K562 (cell line): ENCODE results near the gene E2F1. TPM values are rescaled to one million over a fixed set of nuclear protein-coding genes. Genes with fewer than 3 reads are reported as not detected.

ENCODE experiments used
- ATAC-seq: fragments of 200-7000 bp; cut with Tn5 transposase; 3 replicates; pipeline ENCODE4 v1.9.1; 2020; ENCODE audit warnings: moderate library complexity
- BruUV-seq: library from RNA; stranded (reverse); fragments of 400-500 nt; replicated peaks from 2 replicates; lab custom pipeline; 2021; lab: Mats Ljungman, UMichigan
- CTCF ChIA-PET: fragments of 300-600 bp; formaldehyde crosslinking; extraction: SDS; loops from one replicate; lab custom pipeline; 2021; ENCODE audit warnings: low intra/inter-chr PET ratio; lab: Yijun Ruan, JAX
- POLR2A ChIA-PET: fragments of 300-600, 350-650 bp; sonication (Branson Sonifier 250); formaldehyde crosslinking; extraction: SDS; loops from one replicate; lab custom pipeline; 2021; ENCODE audit warnings: antibody characterized with exemption, inconsistent platforms; lab: Yijun Ruan, JAX
- DNase-seq, 4 experiments: peaks; one replicate each; pipeline versions ENCODE4 v3.0.0 to v3.0.0-alpha.2; 2011 to 2018; ENCODE audit warnings: low spot score in 3 of 4, mixed read lengths in 3 of 4; ENCODE audit errors: extremely low read depth in 1 of 4
- FAIRE-seq: peaks from 2 replicates; lab custom pipeline; 2011; peaks lifted over from hg19 to GRCh38; lab: Jason Lieb, UNC
- H2AFZ ChIP-seq: 2 replicates; pipeline ENCODE4 v1.6.0; 2011; ENCODE audit warnings: low read depth, low read length, control low read depth, inconsistent platforms
- H3K27ac ChIP-seq: fragments of 200-600 bp; 3 replicates; pipeline ENCODE4 v1.8.0; 2011; ENCODE audit warnings: low read depth, mild to moderate bottlenecking, control low read depth, inconsistent platforms, low read length, moderate library complexity, mixed read lengths; ENCODE audit errors: extremely low read depth
- H3K27me3 ChIP-seq, 2 experiments: fragments of 300-600 bp in 1 of 2; 2 replicates in 1 of 2; 3 replicates in 1 of 2; pipeline versions ENCODE4 v1.6.0 to v1.8.0; 2011; ENCODE audit warnings: inconsistent platforms in 2 of 2, low read length in 2 of 2, mild to moderate bottlenecking in 1 of 2, mixed read lengths in 1 of 2, moderate library complexity in 1 of 2; ENCODE audit not compliant: control insufficient read depth in 2 of 2, insufficient read depth in 2 of 2
- H3K36me3 ChIP-seq: fragments of 300-600 bp; 3 replicates; pipeline ENCODE4 v1.8.0; 2011; ENCODE audit warnings: mild to moderate bottlenecking, low read length, inconsistent platforms; ENCODE audit not compliant: control insufficient read depth, insufficient read depth
- H3K4me1 ChIP-seq, 2 experiments: fragments of 200-600 bp in 1 of 2; replicated peaks in 1 of 2; 2 replicates in 1 of 2; 3 replicates in 1 of 2; pipeline versions ENCODE4 v1.5.1 to v1.8.0; 2011; ENCODE audit warnings: inconsistent platforms in 2 of 2, low read length in 2 of 2, mild to moderate bottlenecking in 1 of 2, mixed read lengths in 1 of 2, moderate library complexity in 1 of 2; ENCODE audit not compliant: control insufficient read depth in 2 of 2, insufficient read depth in 2 of 2
- H3K4me2 ChIP-seq: 2 replicates; pipeline ENCODE4 v1.6.1; 2011; ENCODE audit warnings: low read length, control low read depth, inconsistent platforms, mixed read lengths; ENCODE audit not compliant: insufficient read depth
- H3K4me3 ChIP-seq: fragments of 200-600 bp; sonication (generic), shearing (Covaris generic); 2 replicates; pipeline ENCODE4 v1.5.1; 2016; ENCODE audit warnings: control low read depth, inconsistent platforms
- H3K79me2 ChIP-seq: fragments of 200-600 bp; 3 replicates; pipeline ENCODE4 v1.8.0; 2011; ENCODE audit warnings: low read length, inconsistent platforms; ENCODE audit not compliant: control insufficient read depth, insufficient read depth
- H3K9ac ChIP-seq, 2 experiments: 2 replicates each; pipeline versions ENCODE4 v1.6.0 to v1.6.1; 2011; ENCODE audit warnings: low read depth in 2 of 2, low read length in 2 of 2, control low read depth in 1 of 2, inconsistent platforms in 1 of 2, mild to moderate bottlenecking in 1 of 2, mixed read lengths in 1 of 2; ENCODE audit not compliant: insufficient read depth in 1 of 2
- H3K9me1 ChIP-seq: one replicate; pipeline ENCODE4 v1.6.0; 2011; ENCODE audit warnings: inconsistent platforms, mild to moderate bottlenecking, low read length, moderate library complexity; ENCODE audit not compliant: control insufficient read depth, insufficient read depth
- H3K9me3 ChIP-seq: replicated peaks from 2 replicates; pipeline ENCODE4 v1.5.1; 2011; ENCODE audit warnings: low read depth, low read length, inconsistent platforms; ENCODE audit not compliant: control insufficient read depth, insufficient read depth
- H4K20me1 ChIP-seq: replicated peaks from 2 replicates; pipeline ENCODE4 v1.6.1; 2011; ENCODE audit warnings: low read length, inconsistent platforms, mixed read lengths; ENCODE audit not compliant: control insufficient read depth, insufficient read depth
- BRD4 ChIP-seq: fragments of 200-600 bp; sonication (generic); IDR thresholded peaks from 2 replicates; pipeline ENCODE4 v1.6.1; 2017; ENCODE audit warnings: inconsistent platforms
- PHTF2 ChIP-seq: fragments of 250-450 bp; sonication (Bioruptor Pico); IDR thresholded peaks from 2 replicates; pipeline ENCODE4 v1.5.0; 2021; ENCODE audit warnings: mild to moderate bottlenecking
- POLR2A ChIP-seq: fragments of 450-650 bp; conservative IDR thresholded peaks from 2 replicates; pipeline ENCODE4 v1.6.1; 2016
- POLR2AphosphoS2 ChIP-seq: IDR thresholded peaks from 2 replicates; pipeline ENCODE4 v1.6.1; 2012; ENCODE audit warnings: low read length, improper control_type of control experiment
- POLR2B ChIP-seq: fragments of 450-650 bp; IDR thresholded peaks from 2 replicates; pipeline ENCODE4 v1.6.1; 2018; ENCODE audit warnings: low read depth; ENCODE audit not compliant: partially characterized antibody
- POLR2G ChIP-seq: fragments of 200-400 bp; formaldehyde crosslinking; IDR thresholded peaks from 2 replicates; pipeline ENCODE4 v1.6.1; 2017; ENCODE audit warnings: low read depth, mild to moderate bottlenecking, antibody characterized with exemption, low read length, moderate library complexity
- RB1 ChIP-seq: fragments of 450-650 bp; IDR thresholded peaks from 2 replicates; pipeline ENCODE4 v1.6.1; 2017; ENCODE audit warnings: low read depth, mild to moderate bottlenecking
- RBFOX2 ChIP-seq: fragments of 200-400 bp; formaldehyde crosslinking; IDR thresholded peaks from 2 replicates; pipeline ENCODE4 v1.6.1; 2017; ENCODE audit warnings: low read depth, mild to moderate bottlenecking, low read length, moderate library complexity
- TEAD1 ChIP-seq, 2 experiments: fragments of 450-650 bp in 1 of 2; sonication (generic) in 1 of 2; formaldehyde crosslinking; IDR thresholded peaks; 2 replicates each; pipeline versions ENCODE4 v1.4.0 to v1.8.0; 2020 to 2022; ENCODE audit warnings: mild to moderate bottlenecking in 2 of 2, missing genetic modification reagents in 1 of 2
- ZNF445 ChIP-seq: fragments of 250-450 bp; sonication (Bioruptor Pico); IDR thresholded peaks from 2 replicates; pipeline ENCODE4 v1.4.0; 2020; ENCODE audit warnings: low read depth, mild to moderate bottlenecking, moderate library complexity
- WGBS: fragments of 100-300 bp; shearing (Covaris generic); methylation state at CpG from one replicate; pipeline ENCODE4 v1.1.6; 2016; ENCODE audit warnings: low coverage, mixed read lengths; ENCODE audit not compliant: insufficient coverage; ENCODE audit errors: missing lambda C conversion rate; 5-methylcytosine and 5-hydroxymethylcytosine counted together
- in situ Hi-C: fragments of 300-500 bp; cut with MboI; formaldehyde crosslinking; loops from 4 replicates; pipeline ENCODE4 v1.15.0; 2018; ENCODE audit warnings: inconsistent platforms, mixed read lengths
- intact Hi-C: fragments of 100-400 bp; cut with micrococcal nuclease; formaldehyde crosslinking; loops from 2 replicates; pipeline ENCODE4 v1.14.2; 2022
- polyA plus RNA-seq, 8 experiments: library from polyadenylated mRNA; depleted of rRNA in 4 of 8; stranded (reverse) in 5 of 8; unstranded in 3 of 8; fragments of >200 nt; fragmentation: Nextera tagmentation in 2 of 8; fragmentation: Illumina TruSeq in 1 of 8; extraction: Ambion mirVana in 2 of 8; extraction: Trizol in 1 of 8; gene quantifications; 2 replicates each; pipeline versions ENCODE4 v1.2.1 to v1.2.3, GENCODE V29; 2011 to 2014; ENCODE audit warnings: inconsistent platforms in 1 of 8, missing spikeins in 1 of 8
- total RNA-seq, 7 experiments: library from RNA; depleted of rRNA in 6 of 7; stranded (reverse); fragments of >200 nt in 6 of 7; fragmentation: Illumina TruSeq in 2 of 7; extraction: Trizol in 2 of 7; gene quantifications; 2 replicates each; pipeline versions ENCODE4 v1.2.1 to v1.2.3, GENCODE V29; 2011 to 2021; ENCODE audit warnings: low replicate concordance in 1 of 7

E2F1 gene
- total and polyA plus RNA-seq, 9 of the 15 experiments (the other 6 are each of a cell fraction or from before 2014, with no cell fraction given) = 0.14 to 30.6 (median 13.1) TPM

DNA sequence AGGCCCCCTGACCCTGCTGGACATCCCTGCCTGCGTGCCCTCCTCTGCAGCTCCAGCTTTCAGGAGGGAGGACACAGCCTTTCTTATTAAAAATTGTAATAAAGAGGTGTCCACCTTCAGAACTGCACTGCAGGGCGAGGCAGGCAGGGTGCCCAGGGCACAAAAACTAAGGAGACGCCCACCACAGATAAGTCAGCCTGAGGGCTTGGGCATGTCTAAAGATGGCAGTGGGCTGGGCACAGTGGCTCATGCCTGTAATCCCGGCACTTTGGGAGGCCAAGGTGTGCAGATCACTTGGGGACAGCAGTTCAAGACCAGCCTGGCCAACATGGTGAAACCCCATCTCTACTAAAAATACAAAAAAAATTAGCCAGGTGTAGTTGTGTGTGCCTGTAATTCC lies 31.0 kb downstream of the E2F1 start:
- DNase-seq (no peak), ATAC-seq (no peak), FAIRE-seq (no peak)
- no peak overlapping the region for H3K4me3 ChIP-seq
- peaks cover 39% of the 10 kb centered on the region; the same call in 1 of the 3 replicates for H3K36me3 ChIP-seq
- no TSS peak for BruUV-seq
- no peak overlapping the region for H3K4me2 ChIP-seq
- H4K20me1 ChIP-seq = peaks cover 18% of the 10 kb centered on the region; the same call in 1 of the 2 replicates
- in situ Hi-C loops = loop anchor here (10.0 kb wide), 1 partner anchor 240 kb away; no protein-coding TSS in a partner anchor
- WGBS = 67% methylated on average over 4 of the region's 4 CpGs
- TF ChIP-seq ZNF445 = no peak
- TF ChIP-seq RB1 = no peak
- TF ChIP-seq BRD4 = no peak
- H3K9ac ChIP-seq = peak overlapping the region in 1 of 2 experiments; percentile 43; a peak in 1 of 4 replicates
- peaks cover 6 to 40% of the 10 kb centered on the region in 2 experiments; a peak in 3 of 5 replicates for H3K4me1 ChIP-seq
- POLR2A ChIA-PET = interaction anchor here (0.7 to 4.5 kb wide), 4 partner anchors 9 to 342 kb away, joined by 3 to 51 read pairs (median 4); partner anchors contain the start of gene ACTL10
- CTCF ChIA-PET = no interaction called here
- no peaks in the 10 kb centered on the region for H3K79me2 ChIP-seq
- H3K9me1 ChIP-seq = peaks cover under 1% of the 10 kb centered on the region
- H3K27ac ChIP-seq = no peak overlapping the region
- H2AFZ ChIP-seq = no peak overlapping the region
- H3K27me3 ChIP-seq = no peaks in the 10 kb centered on the region
- no peaks in the 10 kb centered on the region for H3K9me3 ChIP-seq
- intact Hi-C loops = no loop called here

DNA sequence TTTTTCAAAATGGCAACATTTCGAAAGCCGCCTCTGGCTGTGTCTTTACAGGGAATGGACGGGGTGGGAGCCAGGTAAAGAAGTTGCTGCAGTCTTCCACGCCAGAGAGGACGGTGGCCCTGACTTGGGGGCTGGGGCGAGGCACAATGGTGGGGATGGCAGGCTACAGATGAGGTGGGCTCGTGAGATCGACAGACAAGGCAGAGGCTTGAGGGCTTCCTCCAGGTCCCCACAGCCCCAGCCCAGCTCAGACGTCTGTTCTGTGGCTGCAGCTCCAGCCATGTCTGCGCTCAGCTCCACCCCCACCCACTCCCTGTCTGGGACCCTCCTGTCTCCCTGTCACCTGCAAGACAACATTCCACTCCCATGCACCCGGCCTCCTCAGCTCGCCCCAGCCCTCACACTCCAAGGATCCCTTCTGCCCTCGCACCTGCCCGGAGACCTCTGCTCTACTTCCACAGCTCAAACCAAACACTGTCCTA lies 31.5 kb downstream of the E2F1 start:
- peaks cover 5% of the 10 kb centered on the region for H3K9me1 ChIP-seq
- peaks cover 18% of the 10 kb centered on the region; the same call in 1 of the 2 replicates for H4K20me1 ChIP-seq
- peaks cover 35% of the 10 kb centered on the region; the same call in 1 of the 3 replicates for H3K36me3 ChIP-seq
- WGBS = 55% methylated on average over 12 of the region's 14 CpGs
- H3K9ac ChIP-seq = peak overlapping the region in 1 of 2 experiments; percentile 43; a peak in 2 of 4 replicates
- no peak overlapping the region for H3K4me3 ChIP-seq
- H3K4me1 ChIP-seq = peaks cover 6 to 38% of the 10 kb centered on the region in 2 experiments; a peak in 3 of 5 replicates
- H3K27ac ChIP-seq = no peak overlapping the region
- H2AFZ ChIP-seq = no peak overlapping the region
- peak in 1 of 4 experiments; percentile 12 for DNase-seq
- CTCF ChIA-PET = no interaction called here
- H3K4me2 ChIP-seq = no peak overlapping the region
- intact Hi-C loops (loop anchor here (5.0 kb wide), 1 partner anchor 252 kb away; the partner anchor contains the start of gene CDK5RAP1), in situ Hi-C loops (loop anchor here (5.0 to 10.0 kb wide), 2 partner anchors 202 to 240 kb away; no protein-coding TSS in a partner anchor)
- no peaks in the 10 kb centered on the region for H3K27me3 ChIP-seq
- no peak for FAIRE-seq
- BruUV-seq = no TSS peak
- POLR2A ChIA-PET = interaction anchor here (0.7 to 4.5 kb wide), 3 partner anchors 9 to 343 kb away, joined by 3 to 51 read pairs (median 4); partner anchors contain the start of gene ACTL10
- H3K79me2 ChIP-seq = no peaks in the 10 kb centered on the region
- peak; percentile 73 for TF ChIP-seq POLR2G
- TF ChIP-seq RBFOX2 = peak; percentile 31; the same call in 1 of the 2 replicates
- TF ChIP-seq TEAD1 (CRISPR knock-in tag; IDR thresholded peaks at IDR 0.05) = no peak
- peak; percentile 36 for TF ChIP-seq POLR2B
- peak; percentile 11; the same call in 1 of the 2 replicates for TF ChIP-seq POLR2AphosphoS2
- peak; percentile 43 for TF ChIP-seq POLR2A
- no peak for TF ChIP-seq PHTF2 (CRISPR knock-in tag)
- ATAC-seq = peak; percentile 26
- no peaks in the 10 kb centered on the region for H3K9me3 ChIP-seq
